Panc1 (cell line): Measurements from ENCODE around the gene NPLOC4. TPM values are rescaled to one million over a fixed set of nuclear protein-coding genes. Genes with fewer than 3 reads are reported as not detected.

ENCODE experiments used
- ATAC-seq: fragments of 200-7000 bp; cut with Tn5 transposase; 2 replicates; pipeline ENCODE4 v1.9.1; 2020; ENCODE audit warnings: mild to moderate bottlenecking, moderate library complexity
- BruUV-seq: library from RNA; stranded (reverse); fragments of 400-500 nt; replicated peaks from 2 replicates; lab custom pipeline; 2021; lab: Mats Ljungman, UMichigan
- CTCF ChIA-PET: fragments of 300-600 bp; sonication (Branson Sonifier 250); formaldehyde crosslinking; loops from one replicate; lab custom pipeline; 2022; ENCODE audit warnings: antibody characterized with exemption; lab: Charles Lee
- POLR2A ChIA-PET: fragments of 300-600 bp; sonication (Branson Sonifier 250); formaldehyde crosslinking; loops from one replicate; lab custom pipeline; 2022; ENCODE audit warnings: antibody characterized with exemption; lab: Charles Lee
- DNase-seq: peaks from one replicate; pipeline ENCODE4 v3.0.0-alpha.2; 2010; ENCODE audit warnings: low read depth, low spot score
- H3K27ac ChIP-seq: 2 replicates; pipeline ENCODE4 v1.5.1; 2011; ENCODE audit warnings: mild to moderate bottlenecking, low read length, inconsistent platforms
- H3K27me3 ChIP-seq: fragments of 200-500 bp; sonication (Bioruptor generic); 2 replicates; pipeline ENCODE4 v1.6.0; 2014; ENCODE audit warnings: low read length, inconsistent platforms; ENCODE audit not compliant: control insufficient read depth, insufficient read depth
- H3K36me3 ChIP-seq: fragments of 200-500 bp; sonication (Bioruptor generic); 2 replicates; pipeline ENCODE4 v1.5.1; 2014; ENCODE audit warnings: inconsistent platforms, mild to moderate bottlenecking, low read length, moderate library complexity; ENCODE audit not compliant: control insufficient read depth, insufficient read depth
- H3K4me1 ChIP-seq: 2 replicates; pipeline ENCODE4 v1.5.1; 2011; ENCODE audit warnings: inconsistent platforms, mild to moderate bottlenecking, low read length, moderate library complexity; ENCODE audit not compliant: control insufficient read depth, insufficient read depth
- H3K4me3 ChIP-seq, 2 experiments: 2 replicates each; pipeline ENCODE4 v1.5.1; 2011 to 2012; ENCODE audit warnings: low read depth in 2 of 2, low read length in 2 of 2, mild to moderate bottlenecking in 2 of 2, inconsistent platforms in 1 of 2, moderate library complexity in 1 of 2
- H3K9me3 ChIP-seq: fragments of 200-500 bp; sonication (Bioruptor generic); 2 replicates; pipeline ENCODE4 v1.5.1; 2014; ENCODE audit warnings: low read depth, mild to moderate bottlenecking, inconsistent platforms, low read length, moderate library complexity; ENCODE audit not compliant: control insufficient read depth, insufficient read depth
- POLR2AphosphoS5 ChIP-seq: IDR thresholded peaks from 2 replicates; pipeline ENCODE4 v1.6.1; 2012; ENCODE audit warnings: mild to moderate bottlenecking, low read depth, low read length, moderate library complexity
- SIN3A ChIP-seq: IDR thresholded peaks from 2 replicates; pipeline ENCODE4 v1.6.1; 2012; ENCODE audit warnings: low read depth, mild to moderate bottlenecking, low read length, moderate library complexity, borderline replicate concordance; ENCODE audit not compliant: insufficient read depth
- TCF7L2 ChIP-seq: IDR thresholded peaks from 2 replicates; pipeline ENCODE4 v1.6.1; 2011; ENCODE audit warnings: mild to moderate bottlenecking, low read depth, low read length, inconsistent platforms
- in situ Hi-C: cut with HindIII; loops from 2 replicates; pipeline ENCODE4 v1.10.0; 2016; ENCODE audit warnings: low sequenced_read_pairs, low pct_unique_long_range_greater_than_20kb
- intact Hi-C: fragments of 100-400 bp; cut with micrococcal nuclease; formaldehyde crosslinking; loops from one replicate; pipeline ENCODE4 v1.10.0; 2022; ENCODE audit not compliant: unreplicated experiment
- total RNA-seq: library from RNA; stranded (reverse); gene quantifications from one replicate; pipeline ENCODE4 v1.2.1, GENCODE V29; 2021; ENCODE audit not compliant: unreplicated experiment
- TF ChIP-seq, protein P1 (sequence below), 2 experiments: IDR thresholded peaks; 2 replicates each; pipeline ENCODE4 v1.6.1; 2011 to 2012; ENCODE audit warnings: low read depth in 2 of 2, control low read depth in 1 of 2, low read length in 1 of 2, mild to moderate bottlenecking in 1 of 2, moderate library complexity in 1 of 2; ENCODE audit not compliant: insufficient read depth in 1 of 2
- TF ChIP-seq, protein P2 (sequence below): fragments of 450-650 bp; IDR thresholded peaks from 2 replicates; pipeline ENCODE4 v1.5.1; 2017; ENCODE audit warnings: mild to moderate bottlenecking

Gene NPLOC4
- total RNA-seq, 1 experiment from 2014 or later, result 246 TPM

DNA sequence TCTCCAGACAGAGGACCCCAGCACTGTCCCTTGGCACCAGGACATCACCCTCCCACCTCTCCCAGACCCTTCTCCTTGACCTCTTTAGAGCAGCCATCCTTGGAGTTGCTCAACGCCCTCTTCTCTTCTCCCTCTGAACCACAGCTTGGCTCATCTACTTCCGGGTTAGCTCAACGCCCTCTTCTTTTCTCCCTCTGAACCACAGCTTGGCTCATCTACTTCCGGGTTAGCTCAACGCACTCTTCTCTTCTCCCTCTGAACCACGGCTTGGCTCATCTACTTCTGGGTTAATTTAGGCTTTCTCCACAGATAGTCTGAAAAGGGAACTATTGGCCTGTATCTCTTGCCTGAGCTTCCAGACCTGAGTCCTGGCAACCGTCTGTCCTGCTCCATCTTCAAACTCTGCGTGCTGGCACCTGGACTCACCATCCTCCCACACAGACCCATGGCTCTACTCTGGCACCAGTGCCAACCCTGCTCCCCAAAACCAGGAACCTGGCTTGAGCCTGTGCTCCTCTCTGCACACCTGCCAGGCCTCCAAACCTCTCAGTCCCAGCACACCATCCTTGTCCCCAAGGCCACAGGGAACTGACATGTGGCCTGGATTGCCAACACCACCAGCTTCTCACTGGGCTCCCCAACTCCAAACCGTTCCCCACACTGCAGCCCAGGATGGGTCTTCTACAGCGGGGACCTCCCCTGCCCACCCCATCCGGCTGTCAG, 59.5 kb downstream of the NPLOC4 start:
- intact Hi-C loops (no loop called here), in situ Hi-C loops (no loop called here)
- Histone ChIP-seq H3K27ac (peak overlapping the region; percentile 100), H3K27me3 (no peaks in the 10 kb centered on the region), H3K4me1 (peaks cover 97% of the 10 kb centered on the region), H3K4me3 (no peak overlapping the region), H3K9me3 (no peaks in the 10 kb centered on the region), H3K36me3 (peaks cover 15% of the 10 kb centered on the region; the same call in 1 of the 2 replicates)
- ChIA-PET CTCF (interaction anchor here (1.2 kb wide), 1 partner anchor 18 kb away, joined by 4 read pairs; no protein-coding TSS in a partner anchor), POLR2A (no interaction called here)
- TF ChIP-seq POLR2AphosphoS5 (no peak), TCF7L2 (no peak)
- DNase-seq (no peak), ATAC-seq (peak; percentile 11)
- no TSS peak for BruUV-seq

DNA sequence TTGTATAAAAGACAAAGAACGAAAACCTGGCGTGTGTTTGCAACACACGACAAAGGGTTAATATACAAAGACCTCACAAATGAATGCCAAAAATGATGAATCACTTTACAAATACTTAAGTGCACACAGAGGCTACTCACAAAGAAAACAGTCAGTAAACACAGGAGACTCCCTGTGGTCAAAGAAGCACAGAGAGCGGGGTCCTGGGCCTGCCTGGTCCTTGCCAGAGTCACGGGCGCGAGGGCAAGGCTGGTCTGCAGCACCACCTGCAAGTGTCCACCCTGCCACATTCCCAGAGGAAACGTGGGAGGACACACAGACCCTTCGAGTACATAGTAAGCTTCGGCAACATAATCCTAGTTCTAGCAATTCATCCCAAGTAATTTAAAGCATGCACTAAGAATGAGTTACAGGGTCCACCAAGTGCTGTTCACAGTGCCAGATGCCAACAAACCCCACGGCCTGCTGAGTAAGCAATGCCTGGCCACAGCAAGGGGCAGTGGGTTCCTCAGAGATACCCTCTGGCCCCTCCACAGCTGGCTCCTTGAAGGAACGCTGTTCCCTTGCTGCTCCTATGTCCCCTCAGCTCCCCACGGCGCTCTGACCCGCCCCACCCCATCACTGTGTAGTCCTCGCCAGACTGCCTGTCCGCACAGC, 60.2 kb downstream of the NPLOC4 start:
- Histone ChIP-seq H3K27me3 (no peaks in the 10 kb centered on the region), H3K36me3 (peaks cover 16% of the 10 kb centered on the region; the same call in 1 of the 2 replicates), H3K4me3 (no peak overlapping the region; a peak in 1 of 4 replicates), H3K9me3 (no peaks in the 10 kb centered on the region), H3K27ac (peak overlapping the region; percentile 100), H3K4me1 (peaks cover 91% of the 10 kb centered on the region)
- no TSS peak for BruUV-seq
- TF ChIP-seq, protein P1, sequence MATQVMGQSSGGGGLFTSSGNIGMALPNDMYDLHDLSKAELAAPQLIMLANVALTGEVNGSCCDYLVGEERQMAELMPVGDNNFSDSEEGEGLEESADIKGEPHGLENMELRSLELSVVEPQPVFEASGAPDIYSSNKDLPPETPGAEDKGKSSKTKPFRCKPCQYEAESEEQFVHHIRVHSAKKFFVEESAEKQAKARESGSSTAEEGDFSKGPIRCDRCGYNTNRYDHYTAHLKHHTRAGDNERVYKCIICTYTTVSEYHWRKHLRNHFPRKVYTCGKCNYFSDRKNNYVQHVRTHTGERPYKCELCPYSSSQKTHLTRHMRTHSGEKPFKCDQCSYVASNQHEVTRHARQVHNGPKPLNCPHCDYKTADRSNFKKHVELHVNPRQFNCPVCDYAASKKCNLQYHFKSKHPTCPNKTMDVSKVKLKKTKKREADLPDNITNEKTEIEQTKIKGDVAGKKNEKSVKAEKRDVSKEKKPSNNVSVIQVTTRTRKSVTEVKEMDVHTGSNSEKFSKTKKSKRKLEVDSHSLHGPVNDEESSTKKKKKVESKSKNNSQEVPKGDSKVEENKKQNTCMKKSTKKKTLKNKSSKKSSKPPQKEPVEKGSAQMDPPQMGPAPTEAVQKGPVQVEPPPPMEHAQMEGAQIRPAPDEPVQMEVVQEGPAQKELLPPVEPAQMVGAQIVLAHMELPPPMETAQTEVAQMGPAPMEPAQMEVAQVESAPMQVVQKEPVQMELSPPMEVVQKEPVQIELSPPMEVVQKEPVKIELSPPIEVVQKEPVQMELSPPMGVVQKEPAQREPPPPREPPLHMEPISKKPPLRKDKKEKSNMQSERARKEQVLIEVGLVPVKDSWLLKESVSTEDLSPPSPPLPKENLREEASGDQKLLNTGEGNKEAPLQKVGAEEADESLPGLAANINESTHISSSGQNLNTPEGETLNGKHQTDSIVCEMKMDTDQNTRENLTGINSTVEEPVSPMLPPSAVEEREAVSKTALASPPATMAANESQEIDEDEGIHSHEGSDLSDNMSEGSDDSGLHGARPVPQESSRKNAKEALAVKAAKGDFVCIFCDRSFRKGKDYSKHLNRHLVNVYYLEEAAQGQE (IDR thresholded peaks at IDR 0.05; ENCODE audit: insufficient read depth in 1 of 2, low read depth in 2 of 2, low read length in 1 of 2), result no peak
- TF ChIP-seq POLR2AphosphoS5, result peak; percentile 98
- TF ChIP-seq SIN3A, result no peak
- TF ChIP-seq TCF7L2, result peak; percentile 93
- TF ChIP-seq, protein P2, sequence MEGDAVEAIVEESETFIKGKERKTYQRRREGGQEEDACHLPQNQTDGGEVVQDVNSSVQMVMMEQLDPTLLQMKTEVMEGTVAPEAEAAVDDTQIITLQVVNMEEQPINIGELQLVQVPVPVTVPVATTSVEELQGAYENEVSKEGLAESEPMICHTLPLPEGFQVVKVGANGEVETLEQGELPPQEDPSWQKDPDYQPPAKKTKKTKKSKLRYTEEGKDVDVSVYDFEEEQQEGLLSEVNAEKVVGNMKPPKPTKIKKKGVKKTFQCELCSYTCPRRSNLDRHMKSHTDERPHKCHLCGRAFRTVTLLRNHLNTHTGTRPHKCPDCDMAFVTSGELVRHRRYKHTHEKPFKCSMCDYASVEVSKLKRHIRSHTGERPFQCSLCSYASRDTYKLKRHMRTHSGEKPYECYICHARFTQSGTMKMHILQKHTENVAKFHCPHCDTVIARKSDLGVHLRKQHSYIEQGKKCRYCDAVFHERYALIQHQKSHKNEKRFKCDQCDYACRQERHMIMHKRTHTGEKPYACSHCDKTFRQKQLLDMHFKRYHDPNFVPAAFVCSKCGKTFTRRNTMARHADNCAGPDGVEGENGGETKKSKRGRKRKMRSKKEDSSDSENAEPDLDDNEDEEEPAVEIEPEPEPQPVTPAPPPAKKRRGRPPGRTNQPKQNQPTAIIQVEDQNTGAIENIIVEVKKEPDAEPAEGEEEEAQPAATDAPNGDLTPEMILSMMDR, result no peak
- ChIA-PET CTCF (interaction anchor here (1.2 kb wide), 1 partner anchor 17 kb away, joined by 4 read pairs; no protein-coding TSS in a partner anchor), POLR2A (no interaction called here)
- in situ Hi-C loops (no loop called here), intact Hi-C loops (no loop called here)
- peak; percentile 91 for ATAC-seq
- DNase-seq, result no peak
